HepG2 (cell line): Measurements from ENCODE around the gene RPL3. TPM values are rescaled to one million over a fixed set of nuclear protein-coding genes. Genes with fewer than 3 reads are reported as not detected.

ENCODE experiments used
- ASH2L ChIP-seq: fragments of 300-600, 200-600 bp; sonication (generic); IDR thresholded peaks from 2 replicates; pipeline ENCODE4 v1.7.0; 2017; ENCODE audit warnings: low read depth, mild to moderate bottlenecking, moderate library complexity, mixed read lengths, low read length; ENCODE audit not compliant: insufficient read length
- ATF6 ChIP-seq: sonication (generic); formaldehyde crosslinking; conservative IDR thresholded peaks from 2 replicates; pipeline ENCODE4 v1.4.0; 2020; ENCODE audit warnings: missing genetic modification reagents
- KLF13 ChIP-seq: sonication (generic); formaldehyde crosslinking; IDR thresholded peaks from 2 replicates; pipeline ENCODE4 v1.4.0; 2020; ENCODE audit warnings: mild to moderate bottlenecking, missing genetic modification reagents
- NFAT5 ChIP-seq: sonication (generic); formaldehyde crosslinking; IDR thresholded peaks from 2 replicates; pipeline ENCODE4 v1.4.0; 2020; ENCODE audit warnings: missing genetic modification reagents
- NFE2L2 ChIP-seq: fragments of 150-350 bp; IDR thresholded peaks from 2 replicates; pipeline ENCODE4 v1.6.1; 2014; ENCODE audit warnings: low read length
- NKX3-1 ChIP-seq: sonication (generic); formaldehyde crosslinking; IDR thresholded peaks from 2 replicates; pipeline ENCODE4 v1.5.0; 2020; ENCODE audit warnings: missing genetic modification reagents
- NR2F1 ChIP-seq, 2 experiments: fragments of 450-650 bp in 1 of 2; formaldehyde crosslinking in 1 of 2; IDR thresholded peaks; 2 replicates each; pipeline versions ENCODE4 v1.5.0 to v1.6.1; 2016 to 2020; ENCODE audit warnings: mild to moderate bottlenecking in 1 of 2, missing compliant biosample characterization in 1 of 2, missing genetic modification reagents in 1 of 2, moderate library complexity in 1 of 2
- RNF219 ChIP-seq: sonication (generic); formaldehyde crosslinking; IDR thresholded peaks from 2 replicates; pipeline ENCODE4 v1.5.0; 2020; ENCODE audit warnings: mild to moderate bottlenecking, missing genetic modification reagents
- SMAD9 ChIP-seq: sonication (generic); formaldehyde crosslinking; IDR thresholded peaks from 2 replicates; pipeline ENCODE4 v1.5.1; 2020; ENCODE audit warnings: mild to moderate bottlenecking, missing genetic modification reagents
- SOX13 ChIP-seq, 3 experiments: fragments of 450-650 bp in 1 of 3; sonication (generic) in 1 of 3; formaldehyde crosslinking in 1 of 3; IDR thresholded peaks in 2 of 3; conservative IDR thresholded peaks in 1 of 3; 2 replicates each; pipeline versions ENCODE4 v1.5.0 to v1.6.1; 2016 to 2020; ENCODE audit warnings: antibody characterized with exemption in 1 of 3, mild to moderate bottlenecking in 1 of 3, missing compliant biosample characterization in 1 of 3, missing genetic modification reagents in 1 of 3, moderate library complexity in 1 of 3
- ZFP36L2 ChIP-seq: sonication (generic); formaldehyde crosslinking; IDR thresholded peaks from 2 replicates; pipeline ENCODE4 v1.4.0; 2020; ENCODE audit warnings: missing genetic modification reagents
- ZNF235 ChIP-seq: sonication (generic); formaldehyde crosslinking; IDR thresholded peaks from 2 replicates; pipeline ENCODE4 v1.8.1; 2023; ENCODE audit warnings: mild to moderate bottlenecking, missing genetic modification reagents, borderline replicate concordance
- ZNF790 ChIP-seq: sonication (generic); formaldehyde crosslinking; IDR thresholded peaks from 2 replicates; pipeline ENCODE4 v1.8.0; 2022; ENCODE audit warnings: missing genetic modification reagents, mild to moderate bottlenecking, borderline replicate concordance
- ZNF839 ChIP-seq: sonication (generic); formaldehyde crosslinking; IDR thresholded peaks from 2 replicates; pipeline ENCODE4 v1.4.0; 2020; ENCODE audit warnings: missing genetic modification reagents, mild to moderate bottlenecking, borderline replicate concordance
- polyA plus RNA-seq, 8 experiments: library from polyadenylated mRNA; depleted of rRNA in 3 of 8; stranded (reverse) in 7 of 8; unstranded in 1 of 8; fragments of >200 nt; fragmentation: Illumina TruSeq in 4 of 8; extraction: Trizol in 4 of 8; gene quantifications; 2 replicates each; pipeline versions ENCODE4 v1.2.1 to v1.2.3, GENCODE V29; 2011 to 2016; ENCODE audit warnings: low read depth in 4 of 8, missing spikeins in 1 of 8, mixed read lengths in 1 of 8; ENCODE audit not compliant: insufficient read depth in 1 of 8
- total RNA-seq, 5 experiments: library from RNA; depleted of rRNA; stranded (reverse); fragments of >200 nt; fragmentation: Illumina TruSeq; extraction: Trizol; gene quantifications; 2 replicates each; pipeline ENCODE4 v1.2.3, GENCODE V29; 2016; ENCODE audit warnings: low read depth in 1 of 5

Gene RPL3
- total and polyA plus RNA-seq, 2 of the 13 experiments (the other 11 are each of a cell fraction or from before 2014, with no cell fraction given) = 1,051 to 3,279 TPM

- no peak for TF ChIP-seq ATF6 (CRISPR knock-in tag)
- TF ChIP-seq ZNF235 = no peak
- TF ChIP-seq NFE2L2 = no peak
- no peak for TF ChIP-seq NKX3-1 (CRISPR knock-in tag)
- TF ChIP-seq ZNF790 (CRISPR knock-in tag) = no peak
- no peak; a peak in 1 of 4 replicates for TF ChIP-seq NR2F1 (CRISPR knock-in tag; IDR thresholded peaks at IDR 0.05)
- 0 out of 2 replicates have a peak, but pooled peaks have one; percentile 56 for TF ChIP-seq ZNF839
- no peak for TF ChIP-seq NFAT5 (CRISPR knock-in tag)
- TF ChIP-seq RNF219 (CRISPR knock-in tag) = no peak
- TF ChIP-seq ASH2L = no peak
- no peak for TF ChIP-seq ZFP36L2
- no peak for TF ChIP-seq KLF13 (CRISPR knock-in tag)
- no peak for TF ChIP-seq SOX13 (IDR thresholded peaks at IDR 0.05)
- TF ChIP-seq SOX13 (CRISPR knock-in tag; conservative IDR thresholded peaks at IDR 0.05 in 1 of 2, IDR thresholded peaks at IDR 0.05 in 1 of 2) = peak in 1 of 2 experiments; percentile 30; a peak in 1 of 4 replicates
- TF ChIP-seq SMAD9 (CRISPR knock-in tag) = no peak
These were observed 15.3 kb downstream of the RPL3 start (continued) for GRCh38 chr22:39303892-39304671.
